ENCODE measurements around the gene KRT14.

- TF ChIP-seq, protein P1, sequence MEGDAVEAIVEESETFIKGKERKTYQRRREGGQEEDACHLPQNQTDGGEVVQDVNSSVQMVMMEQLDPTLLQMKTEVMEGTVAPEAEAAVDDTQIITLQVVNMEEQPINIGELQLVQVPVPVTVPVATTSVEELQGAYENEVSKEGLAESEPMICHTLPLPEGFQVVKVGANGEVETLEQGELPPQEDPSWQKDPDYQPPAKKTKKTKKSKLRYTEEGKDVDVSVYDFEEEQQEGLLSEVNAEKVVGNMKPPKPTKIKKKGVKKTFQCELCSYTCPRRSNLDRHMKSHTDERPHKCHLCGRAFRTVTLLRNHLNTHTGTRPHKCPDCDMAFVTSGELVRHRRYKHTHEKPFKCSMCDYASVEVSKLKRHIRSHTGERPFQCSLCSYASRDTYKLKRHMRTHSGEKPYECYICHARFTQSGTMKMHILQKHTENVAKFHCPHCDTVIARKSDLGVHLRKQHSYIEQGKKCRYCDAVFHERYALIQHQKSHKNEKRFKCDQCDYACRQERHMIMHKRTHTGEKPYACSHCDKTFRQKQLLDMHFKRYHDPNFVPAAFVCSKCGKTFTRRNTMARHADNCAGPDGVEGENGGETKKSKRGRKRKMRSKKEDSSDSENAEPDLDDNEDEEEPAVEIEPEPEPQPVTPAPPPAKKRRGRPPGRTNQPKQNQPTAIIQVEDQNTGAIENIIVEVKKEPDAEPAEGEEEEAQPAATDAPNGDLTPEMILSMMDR (conservative IDR thresholded peaks at IDR 0.05; ENCODE audit: low read depth, low read length): no peak
- no peak for TF ChIP-seq EZH2phosphoT487 (IDR thresholded peaks at IDR 0.05; ENCODE audit: borderline replicate concordance, low read length)
These were observed 42.2 kb downstream of the KRT14 start for GRCh38 chr17:41544491-41544892.
